ENCODE data around the gene GRHL1. TPM values are rescaled to one million over a fixed set of nuclear protein-coding genes. Genes with fewer than 3 reads are reported as not detected.

Gene GRHL1
- total RNA-seq, 1 experiment from 2014 or later: 0.96 TPM

DNA sequence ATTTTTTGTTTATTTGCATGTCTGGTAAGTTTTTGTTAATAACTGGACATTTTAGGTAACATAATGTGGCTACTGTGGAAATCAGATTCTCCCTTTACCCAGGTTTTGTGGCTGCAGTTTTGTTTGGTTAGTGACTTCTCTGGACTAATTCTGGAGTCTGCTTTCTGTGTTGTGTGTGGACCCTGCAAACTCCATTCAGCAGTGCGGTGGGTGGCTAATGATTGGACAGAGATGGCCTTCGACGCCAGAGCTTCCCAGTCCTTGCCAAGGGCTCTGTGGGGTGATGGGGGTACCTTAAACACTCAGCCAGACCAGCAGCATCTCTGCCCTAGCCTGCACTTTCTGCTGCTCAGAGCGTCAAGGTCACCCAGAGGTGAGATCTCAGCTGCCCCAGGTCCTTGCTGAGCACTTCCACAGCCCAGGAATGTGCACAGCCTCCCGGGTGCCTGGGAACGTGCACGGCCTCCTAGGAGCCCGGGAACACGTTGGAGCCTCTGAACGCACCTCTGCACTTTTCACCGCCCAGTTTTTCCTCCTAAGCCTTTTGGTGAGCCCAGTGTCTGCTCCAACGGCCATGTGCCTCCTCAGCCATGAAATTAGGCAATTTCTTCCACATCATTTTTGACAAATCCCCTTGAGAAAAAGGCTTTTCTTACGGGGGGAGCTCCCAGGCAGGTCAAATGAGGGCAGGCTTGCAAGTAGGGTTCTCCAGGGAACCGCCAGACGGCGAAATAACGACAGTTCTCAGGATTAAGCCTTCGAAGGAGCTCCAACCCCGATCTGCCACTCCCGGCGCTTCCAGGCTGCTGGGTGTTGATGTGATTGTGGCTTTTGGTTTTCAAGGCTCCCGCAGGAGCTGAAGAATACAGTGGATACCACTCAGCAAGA, 56.7 kb downstream of the GRHL1 start:
- ChIA-PET CTCF (interaction anchor here (0.9 kb wide), 1 partner anchor 25 kb away, joined by 3 read pairs; no protein-coding TSS in a partner anchor), POLR2A (interaction anchor here (0.9 kb wide), 1 partner anchor 11 kb away, joined by 3 read pairs; no protein-coding TSS in a partner anchor)
- Mint-ChIP-seq H3K4me3 (ENCODE audit: unreplicated experiment) (no peak overlapping the region), H3K27me3 (ENCODE audit: insufficient read depth, unreplicated experiment) (no peaks in the 10 kb centered on the region), H3K9me3 (ENCODE audit: unreplicated experiment) (no peaks in the 10 kb centered on the region), H3K27ac (ENCODE audit: low read depth, unreplicated experiment) (no peak overlapping the region), H3K36me3 (ENCODE audit: insufficient read depth, unreplicated experiment) (no peaks in the 10 kb centered on the region), H3K4me1 (ENCODE audit: insufficient read depth, unreplicated experiment) (no peaks in the 10 kb centered on the region)
- no TSS peak for BruUV-seq (replicated peaks)
- intact Hi-C loops (cut with micrococcal nuclease): no loop called here
- no peak for DNase-seq (ENCODE audit: unreplicated experiment)
- TF ChIP-seq, protein P1, sequence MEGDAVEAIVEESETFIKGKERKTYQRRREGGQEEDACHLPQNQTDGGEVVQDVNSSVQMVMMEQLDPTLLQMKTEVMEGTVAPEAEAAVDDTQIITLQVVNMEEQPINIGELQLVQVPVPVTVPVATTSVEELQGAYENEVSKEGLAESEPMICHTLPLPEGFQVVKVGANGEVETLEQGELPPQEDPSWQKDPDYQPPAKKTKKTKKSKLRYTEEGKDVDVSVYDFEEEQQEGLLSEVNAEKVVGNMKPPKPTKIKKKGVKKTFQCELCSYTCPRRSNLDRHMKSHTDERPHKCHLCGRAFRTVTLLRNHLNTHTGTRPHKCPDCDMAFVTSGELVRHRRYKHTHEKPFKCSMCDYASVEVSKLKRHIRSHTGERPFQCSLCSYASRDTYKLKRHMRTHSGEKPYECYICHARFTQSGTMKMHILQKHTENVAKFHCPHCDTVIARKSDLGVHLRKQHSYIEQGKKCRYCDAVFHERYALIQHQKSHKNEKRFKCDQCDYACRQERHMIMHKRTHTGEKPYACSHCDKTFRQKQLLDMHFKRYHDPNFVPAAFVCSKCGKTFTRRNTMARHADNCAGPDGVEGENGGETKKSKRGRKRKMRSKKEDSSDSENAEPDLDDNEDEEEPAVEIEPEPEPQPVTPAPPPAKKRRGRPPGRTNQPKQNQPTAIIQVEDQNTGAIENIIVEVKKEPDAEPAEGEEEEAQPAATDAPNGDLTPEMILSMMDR (IDR thresholded peaks at IDR 0.05; ENCODE audit: unreplicated experiment): no peak

DNA sequence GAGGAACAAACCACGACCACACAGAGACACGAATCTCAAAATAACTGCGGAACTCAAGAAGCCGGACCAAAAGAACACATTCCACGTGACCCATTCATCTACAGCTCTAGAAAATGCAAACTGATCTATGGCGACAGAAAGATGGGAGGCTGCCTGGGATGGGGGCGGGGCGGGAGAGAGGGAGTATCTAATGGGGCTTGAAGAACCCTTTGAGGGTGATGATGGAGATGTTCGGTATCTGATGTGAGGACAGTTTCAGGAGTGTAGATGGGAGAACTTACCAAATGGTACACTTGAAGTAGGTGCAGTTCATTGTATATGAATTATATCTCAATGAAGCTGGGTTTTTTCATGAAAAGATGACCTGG, 57.3 kb downstream of the GRHL1 start:
- Mint-ChIP-seq H3K4me1 (ENCODE audit: insufficient read depth, unreplicated experiment) (no peaks in the 10 kb centered on the region), H3K4me3 (ENCODE audit: unreplicated experiment) (no peak overlapping the region), H3K27ac (ENCODE audit: low read depth, unreplicated experiment) (no peak overlapping the region), H3K9me3 (ENCODE audit: unreplicated experiment) (no peaks in the 10 kb centered on the region), H3K27me3 (ENCODE audit: insufficient read depth, unreplicated experiment) (no peaks in the 10 kb centered on the region), H3K36me3 (ENCODE audit: insufficient read depth, unreplicated experiment) (no peaks in the 10 kb centered on the region)
- intact Hi-C loops (cut with micrococcal nuclease): no loop called here
- no TSS peak for BruUV-seq (replicated peaks)
- CTCF ChIA-PET: no interaction called here
- TF ChIP-seq, protein P1 (IDR thresholded peaks at IDR 0.05; ENCODE audit: unreplicated experiment): no peak
- no peak for DNase-seq (ENCODE audit: unreplicated experiment)
- POLR2A ChIA-PET: interaction anchor here (0.9 kb wide), 1 partner anchor 10 kb away, joined by 3 read pairs; no protein-coding TSS in a partner anchor

DNA sequence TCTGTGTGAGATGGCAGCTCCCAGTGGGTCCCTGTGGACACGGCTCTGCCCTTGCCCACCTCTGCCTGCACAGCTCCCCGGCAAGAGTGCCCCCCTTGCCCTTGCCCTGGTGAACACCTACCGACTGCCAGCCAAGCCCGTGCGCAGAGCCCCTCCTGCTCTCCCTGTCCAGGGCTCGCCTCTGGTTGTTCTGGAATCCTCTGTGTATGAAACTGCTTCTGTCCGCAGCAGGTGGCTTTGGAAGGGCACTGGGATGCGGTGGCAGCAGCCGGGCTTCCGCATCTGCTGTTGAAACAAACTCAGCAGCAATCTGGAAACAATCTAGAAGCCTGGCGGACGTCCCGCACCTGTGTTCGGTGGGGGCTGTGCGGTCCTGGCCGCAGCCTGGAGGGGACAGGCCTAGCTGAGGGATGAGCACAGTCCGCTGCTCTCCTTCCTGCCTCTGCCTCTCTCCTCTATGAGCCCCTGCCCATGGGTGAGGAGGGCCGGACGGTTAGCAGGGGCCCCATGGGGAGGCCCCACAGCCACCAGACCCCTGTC, 57.8 kb downstream of the GRHL1 start:
- no peaks in the 10 kb centered on the region for H3K4me1 Mint-ChIP-seq (ENCODE audit: insufficient read depth, unreplicated experiment)
- H3K9me3 Mint-ChIP-seq (ENCODE audit: unreplicated experiment): no peaks in the 10 kb centered on the region
- ChIA-PET POLR2A (interaction anchor here (0.7 to 0.9 kb wide), 2 partner anchors 10 to 113 kb away, joined by 3 read pairs; no protein-coding TSS in a partner anchor), CTCF (no interaction called here)
- intact Hi-C loops (cut with micrococcal nuclease): no loop called here
- H3K36me3 Mint-ChIP-seq (ENCODE audit: insufficient read depth, unreplicated experiment): no peaks in the 10 kb centered on the region
- no peaks in the 10 kb centered on the region for H3K27me3 Mint-ChIP-seq (ENCODE audit: insufficient read depth, unreplicated experiment)
- H3K27ac Mint-ChIP-seq (ENCODE audit: low read depth, unreplicated experiment): no peak overlapping the region
- no TSS peak for BruUV-seq (replicated peaks)
- TF ChIP-seq, protein P1 (IDR thresholded peaks at IDR 0.05; ENCODE audit: unreplicated experiment): no peak
- DNase-seq (ENCODE audit: unreplicated experiment): no peak
- no peak overlapping the region for H3K4me3 Mint-ChIP-seq (ENCODE audit: unreplicated experiment)
